H9 (cell line): Measurements from ENCODE around the gene SFMBT2. TPM values are rescaled to one million over a fixed set of nuclear protein-coding genes. Genes with fewer than 3 reads are reported as not detected.
"Not testable (repeated sequence)": the region's sequence is repeated elsewhere in the genome, so short reads cannot be mapped to it uniquely, and the experiment has no call there.

Source experiments
- DNase-seq: peaks from one replicate; pipeline ENCODE4 v3.0.0-alpha.2; 2017
- H2AFZ ChIP-seq: one replicate; pipeline ENCODE4 v1.6.1; 2013; ENCODE audit warnings: mild to moderate bottlenecking, low read length, control low read depth, moderate library complexity
- H2AK5ac ChIP-seq: 2 replicates; pipeline ENCODE4 v1.6.1; 2013; ENCODE audit warnings: low read length, control low read depth, mixed read lengths; ENCODE audit not compliant: insufficient read length
- H2BK120ac ChIP-seq: one replicate; pipeline ENCODE4 v1.6.1; 2013; ENCODE audit warnings: low read depth, mild to moderate bottlenecking, low read length, control low read depth, inconsistent platforms; ENCODE audit not compliant: poor library complexity, severe bottlenecking
- H2BK12ac ChIP-seq: 2 replicates; pipeline ENCODE4 v1.6.1; 2013; ENCODE audit warnings: low read length, control low read depth, mixed read lengths, low read depth; ENCODE audit not compliant: insufficient read length
- H2BK15ac ChIP-seq: 2 replicates; pipeline ENCODE4 v1.6.1; 2013; ENCODE audit warnings: low read depth, low read length, control low read depth
- H2BK20ac ChIP-seq: one replicate; pipeline ENCODE4 v1.6.1; 2013; ENCODE audit warnings: low read depth, mild to moderate bottlenecking, low read length, control low read depth, inconsistent platforms; ENCODE audit not compliant: poor library complexity, severe bottlenecking
- H2BK5ac ChIP-seq: 2 replicates; pipeline ENCODE4 v1.6.1; 2013; ENCODE audit warnings: low read length, control low read depth, mixed read lengths; ENCODE audit not compliant: insufficient read length
- H3K14ac ChIP-seq: 2 replicates; pipeline ENCODE4 v1.6.1; 2013; ENCODE audit warnings: low read length, control low read depth; ENCODE audit not compliant: insufficient read depth
- H3K18ac ChIP-seq: 2 replicates; pipeline ENCODE4 v1.6.1; 2013; ENCODE audit warnings: low read depth, mild to moderate bottlenecking, mixed read lengths, low read length, control low read depth; ENCODE audit not compliant: insufficient read length
- H3K23ac ChIP-seq: 2 replicates; pipeline ENCODE4 v1.6.1; 2013; ENCODE audit warnings: low read length, control low read depth, mixed read lengths, low read depth; ENCODE audit not compliant: insufficient read length
- H3K23me2 ChIP-seq: 2 replicates; pipeline ENCODE4 v1.6.1; 2013; ENCODE audit warnings: low read depth, mild to moderate bottlenecking, mixed read lengths, low read length, control low read depth; ENCODE audit not compliant: insufficient read length, poor library complexity, severe bottlenecking
- H3K27ac ChIP-seq: 2 replicates; pipeline ENCODE4 v1.5.1; 2013; ENCODE audit warnings: low read length, control low read depth, mixed read lengths, low read depth; ENCODE audit not compliant: insufficient read length
- H3K27me3 ChIP-seq: 2 replicates; pipeline ENCODE4 v1.6.1; 2013; ENCODE audit warnings: low read length, control low read depth, inconsistent platforms; ENCODE audit not compliant: insufficient read depth
- H3K4ac ChIP-seq: 2 replicates; pipeline ENCODE4 v1.6.1; 2013; ENCODE audit warnings: low read depth, mild to moderate bottlenecking, control low read depth, inconsistent platforms, low read length, moderate library complexity
- H3K4me1 ChIP-seq: 2 replicates; pipeline ENCODE4 v1.6.1; 2013; ENCODE audit warnings: low read length, control low read depth, inconsistent platforms; ENCODE audit not compliant: insufficient read depth
- H3K4me2 ChIP-seq: 2 replicates; pipeline ENCODE4 v1.6.1; 2013; ENCODE audit warnings: low read length, control low read depth, mixed read lengths; ENCODE audit not compliant: insufficient read length, insufficient read depth
- H3K56ac ChIP-seq: 2 replicates; pipeline ENCODE4 v1.6.1; 2013; ENCODE audit warnings: low read depth, mild to moderate bottlenecking, mixed read lengths, low read length, control low read depth; ENCODE audit not compliant: insufficient read length
- H3K79me1 ChIP-seq: 2 replicates; pipeline ENCODE4 v1.6.1; 2013; ENCODE audit warnings: low read depth, mild to moderate bottlenecking, moderate library complexity, low read length, control low read depth, inconsistent platforms; ENCODE audit not compliant: insufficient read depth, poor library complexity, severe bottlenecking
- H3K79me2 ChIP-seq: 2 replicates; pipeline ENCODE4 v1.6.1; 2013; ENCODE audit warnings: low read length, control low read depth, inconsistent platforms; ENCODE audit not compliant: insufficient read depth
- H3K9ac ChIP-seq: 2 replicates; pipeline ENCODE4 v1.6.1; 2013; ENCODE audit warnings: low read length, control low read depth, mixed read lengths; ENCODE audit not compliant: insufficient read length; ENCODE audit errors: extremely low read depth
- H3K9me3 ChIP-seq: one replicate; pipeline ENCODE4 v1.6.1; 2013; ENCODE audit warnings: low read depth, low read length, inconsistent platforms; ENCODE audit not compliant: control insufficient read depth
- H3T11ph ChIP-seq: one replicate; pipeline ENCODE4 v1.6.1; 2013; ENCODE audit warnings: mild to moderate bottlenecking, low read length, control low read depth, inconsistent platforms
- H4K20me1 ChIP-seq: one replicate; pipeline ENCODE4 v1.6.1; 2013; ENCODE audit not compliant: control insufficient read depth, insufficient read length, insufficient read depth
- H4K5ac ChIP-seq: 2 replicates; pipeline ENCODE4 v1.6.1; 2013; ENCODE audit warnings: low read depth, mild to moderate bottlenecking, mixed read lengths, low read length, control low read depth; ENCODE audit not compliant: insufficient read length
- H4K8ac ChIP-seq: replicated peaks from 2 replicates; pipeline ENCODE4 v1.6.1; 2013; ENCODE audit warnings: low read length, control low read depth, mixed read lengths, low read depth; ENCODE audit not compliant: insufficient read length
- H4K91ac ChIP-seq: 2 replicates; pipeline ENCODE4 v1.6.1; 2013; ENCODE audit warnings: low read depth, mild to moderate bottlenecking, moderate library complexity, mixed read lengths, low read length, control low read depth; ENCODE audit not compliant: insufficient read length
- H3K27ac Mint-ChIP-seq, 3 experiments: 2 replicates in 2 of 3; 3 replicates in 1 of 3; pipeline ENCODE4 v1.8.0; 2020 to 2021; ENCODE audit warnings: mixed read lengths in 3 of 3, mild to moderate bottlenecking in 1 of 3, moderate library complexity in 1 of 3
- H3K27me3 Mint-ChIP-seq: 2 replicates; pipeline ENCODE4 v1.8.0; 2021; ENCODE audit warnings: low read depth, mild to moderate bottlenecking, moderate library complexity, mixed read lengths
- H3K36me3 Mint-ChIP-seq, 3 experiments: 2 replicates in 2 of 3; 3 replicates in 1 of 3; pipeline ENCODE4 v1.8.0; 2020 to 2021; ENCODE audit warnings: low read depth in 3 of 3, mixed read lengths in 3 of 3; ENCODE audit not compliant: insufficient read depth in 1 of 3
- H3K4me1 Mint-ChIP-seq, 2 experiments: 2 replicates each; pipeline ENCODE4 v1.8.0; 2020; ENCODE audit warnings: mixed read lengths in 2 of 2
- H3K4me3 Mint-ChIP-seq, 2 experiments: 2 replicates in 1 of 2; 3 replicates in 1 of 2; pipeline ENCODE4 v1.8.0; 2020 to 2021; ENCODE audit warnings: mild to moderate bottlenecking in 2 of 2, mixed read lengths in 2 of 2, moderate library complexity in 1 of 2
- H3K9me3 Mint-ChIP-seq, 2 experiments: 2 replicates in 1 of 2; 3 replicates in 1 of 2; pipeline ENCODE4 v1.8.0; 2020; ENCODE audit warnings: mild to moderate bottlenecking in 2 of 2, mixed read lengths in 2 of 2, moderate library complexity in 1 of 2
- CTCF ChIP-seq: fragments of 200-600 bp; sonication (generic); conservative IDR thresholded peaks from 3 replicates; pipeline ENCODE4 v1.8.0; 2021; ENCODE audit warnings: antibody characterized with exemption, mild to moderate bottlenecking
- WGBS: extraction: QIAGEN DNeasy Blood & Tissue Kit; methylation state at CpG from one replicate; pipeline ENCODE4 v1.1.7; 2013; ENCODE audit warnings: missing lambda C conversion rate, low lambda C conversion rate, mixed read lengths; ENCODE audit not compliant: insufficient read length; ENCODE audit errors: extremely low coverage; 5-methylcytosine and 5-hydroxymethylcytosine counted together
- total RNA-seq: library from RNA; stranded (reverse); gene quantifications from 2 replicates; pipeline ENCODE4 v1.2.1, GENCODE V29; 2021

The SFMBT2 gene
- total RNA-seq, 1 experiment from 2014 or later = 5.3 TPM

- H3K4me3 Mint-ChIP-seq = no peak overlapping the region
- Histone ChIP-seq H3K79me2 (0 out of 2 replicates have a peak, but pooled peaks cover 2% of the 10 kb centered on the region), H3K18ac (no peak overlapping the region), H4K8ac (no peak overlapping the region), H3K79me1 (no peaks in the 10 kb centered on the region), H3K4ac (no peak overlapping the region), H2BK5ac (no peak overlapping the region), H3K14ac (no peak overlapping the region), H3K9ac (no peak overlapping the region), H3K27ac (no peak overlapping the region), H3K27me3 (no peaks in the 10 kb centered on the region), H3K56ac (no peak overlapping the region), H3K23me2 (no peaks in the 10 kb centered on the region), H4K91ac (no peak overlapping the region), H3K23ac (no peak overlapping the region), H2BK120ac (no peak overlapping the region), H2AK5ac (no peak overlapping the region), H2AFZ (no peak overlapping the region), H4K20me1 (no peaks in the 10 kb centered on the region), H4K5ac (no peak overlapping the region), H3K4me2 (no peak overlapping the region), H3K4me1 (no peaks in the 10 kb centered on the region), H2BK20ac (no peak overlapping the region), H3K9me3 (no peaks in the 10 kb centered on the region), H2BK15ac (no peak overlapping the region), H2BK12ac (no peak overlapping the region), H3T11ph (no peak overlapping the region)
- no peaks in the 10 kb centered on the region for H3K27me3 Mint-ChIP-seq
- DNase-seq = no peak
- TF ChIP-seq CTCF = no peak
- peak overlapping the region in 1 of 3 experiments; percentile 27; a peak in 1 of 7 replicates for H3K27ac Mint-ChIP-seq
- peaks cover 0 to 5% (median 4%) of the 10 kb centered on the region in 3 experiments; a peak in 2 of 7 replicates for H3K36me3 Mint-ChIP-seq
- no CpG with 5 or more reads among the region's 7 CpGs for WGBS
- no peaks in the 10 kb centered on the region; a peak in 1 of 5 replicates for H3K9me3 Mint-ChIP-seq
- peaks cover 0 to 5% of the 10 kb centered on the region in 2 experiments; a peak in 1 of 4 replicates for H3K4me1 Mint-ChIP-seq
Measured at GRCh38 chr10:7312488-7312857, 98.4 kb downstream of the SFMBT2 start.

GRCh38 chr10:7311850-7312487 is 98.9 kb downstream of the SFMBT2 start:
- H2BK12ac ChIP-seq, DNase-seq, H3K14ac ChIP-seq, H2AFZ ChIP-seq, H3K18ac ChIP-seq, H4K5ac ChIP-seq, H3K4me2 ChIP-seq, H3T11ph ChIP-seq, H3K4me1 Mint-ChIP-seq, H3K27ac Mint-ChIP-seq, H3K56ac ChIP-seq, H4K20me1 ChIP-seq, H3K4me1 ChIP-seq, H2BK5ac ChIP-seq, H3K27ac ChIP-seq, H2BK20ac ChIP-seq, H2BK120ac ChIP-seq, H3K23ac ChIP-seq, H3K9me3 ChIP-seq, H3K36me3 Mint-ChIP-seq, H3K23me2 ChIP-seq, H3K27me3 Mint-ChIP-seq, H3K79me1 ChIP-seq, H3K9me3 Mint-ChIP-seq, H4K91ac ChIP-seq, H2AK5ac ChIP-seq, H3K4ac ChIP-seq, H3K9ac ChIP-seq, H3K4me3 Mint-ChIP-seq, H4K8ac ChIP-seq, H3K27me3 ChIP-seq, H2BK15ac ChIP-seq, H3K79me2 ChIP-seq: not testable (repeated sequence)
- no CpG with 5 or more reads among the region's 13 CpGs for WGBS
